GM12874 (cell line): ENCODE data around the gene ADAM23.

Experiments
- CTCF ChIP-seq: IDR thresholded peaks from 2 replicates; pipeline ENCODE4 v1.5.1; 2011; ENCODE audit warnings: low read depth, mild to moderate bottlenecking, control low read depth, low read length, moderate library complexity; ENCODE audit not compliant: insufficient read depth

The ADAM23 gene

GRCh38 chr2:206471524-206472062 is 28.3 kb downstream of the ADAM23 start:
- TF ChIP-seq CTCF: no peak

GRCh38 chr2:206472094-206472493 is 28.8 kb downstream of the ADAM23 start:
- no peak for TF ChIP-seq CTCF

- no peak for TF ChIP-seq CTCF
These were observed 30.8 kb downstream of the ADAM23 start for GRCh38 chr2:206474099-206474498.

- no peak for TF ChIP-seq CTCF
These were observed 34.0 kb downstream of the ADAM23 start for GRCh38 chr2:206477296-206477695.

- TF ChIP-seq CTCF: no peak
These were observed 35.0 kb downstream of the ADAM23 start for GRCh38 chr2:206478340-206478739.

- TF ChIP-seq CTCF: no peak
These were observed 36.8 kb downstream of the ADAM23 start for GRCh38 chr2:206480161-206480560.

GRCh38 chr2:206480620-206481019 is 37.3 kb downstream of the ADAM23 start:
- TF ChIP-seq CTCF: no peak
